ENCODE measurements around the gene TUSC2. TPM values are rescaled to one million over a fixed set of nuclear protein-coding genes. Genes with fewer than 3 reads are reported as not detected.
"Not testable (repeated sequence)": the region's sequence is repeated elsewhere in the genome, so short reads cannot be mapped to it uniquely, and the experiment has no call there.

The TUSC2 gene
- total and polyA plus RNA-seq, 7 donors: 23.2 to 54.7 (median 35.5) TPM

- Histone ChIP-seq H3K27ac (peak overlapping the region; percentile 6 to 45 (median 22)), H3K4me3 (no peak overlapping the region), H3K36me3 (peaks cover 0 to 45% (median 6%) of the 10 kb centered on the region in 4 donors), H3K9me3 (no peaks in the 10 kb centered on the region), H3K4me1 (peaks cover 0 to 48% (median 45%) of the 10 kb centered on the region in 4 donors), H3K27me3 (no peaks in the 10 kb centered on the region)
- no peak for TF ChIP-seq POLR2A (IDR thresholded peaks at IDR 0.05)
- TF ChIP-seq EP300 (IDR thresholded peaks at IDR 0.05): no peak
- TF ChIP-seq CTCF (IDR thresholded peaks at IDR 0.05): no peak
- TF ChIP-seq POLR2AphosphoS5 (IDR thresholded peaks at IDR 0.05): no peak
- no peak for DNase-seq
- WGBS, 2 donors: 30 to 64% methylated on average over 6 of the region's 6 CpGs
- intact Hi-C loops (cut with DNase I): no loop called here
Observed at GRCh38 chr3:50317300-50317699, 10.7 kb downstream of the TUSC2 start.

GRCh38 chr3:50316657-50317242 lies 11.3 kb downstream of the TUSC2 start:
- H3K27me3 ChIP-seq: no peaks in the 10 kb centered on the region
- WGBS, 2 donors: 12 to 47% methylated on average over 9 of the region's 9 CpGs
- no peak for DNase-seq
- intact Hi-C loops (cut with DNase I): no loop called here
- no peaks in the 10 kb centered on the region for H3K9me3 ChIP-seq
- peaks cover 0 to 45% (median 6%) of the 10 kb centered on the region in 4 donors for H3K36me3 ChIP-seq
- peaks cover 0 to 43% (median 40%) of the 10 kb centered on the region in 4 donors for H3K4me1 ChIP-seq
- peak overlapping the region; percentile 6 to 45 (median 22) for H3K27ac ChIP-seq
- H3K4me3 ChIP-seq: no peak overlapping the region
- TF ChIP-seq CTCF (IDR thresholded peaks at IDR 0.05) (no peak), POLR2AphosphoS5 (IDR thresholded peaks at IDR 0.05) (no peak), EP300 (IDR thresholded peaks at IDR 0.05) (no peak), POLR2A (IDR thresholded peaks at IDR 0.05) (no peak)

- H3K36me3 ChIP-seq: peaks cover 0 to 44% (median 6%) of the 10 kb centered on the region in 4 donors
- H3K9me3 ChIP-seq: no peaks in the 10 kb centered on the region
- intact Hi-C loops (cut with DNase I): no loop called here
- H3K27ac ChIP-seq: no peak overlapping the region
- no peak for DNase-seq
- no peaks in the 10 kb centered on the region for H3K27me3 ChIP-seq
- WGBS, 2 donors: 95 to 96% methylated on average over 4 of the region's 4 CpGs
- no peak overlapping the region for H3K4me3 ChIP-seq
- peaks cover 0 to 33% (median 29%) of the 10 kb centered on the region in 4 donors for H3K4me1 ChIP-seq
- TF ChIP-seq CTCF (IDR thresholded peaks at IDR 0.05) (no peak), POLR2AphosphoS5 (IDR thresholded peaks at IDR 0.05) (no peak), EP300 (IDR thresholded peaks at IDR 0.05) (no peak), POLR2A (IDR thresholded peaks at IDR 0.05) (no peak)
Observed at GRCh38 chr3:50314816-50315215, 13.2 kb downstream of the TUSC2 start.

GRCh38 chr3:50314342-50314741 lies 13.7 kb downstream of the TUSC2 start:
- WGBS, 2 donors: 84 to 89% methylated on average over 3 of the region's 3 CpGs

GRCh38 chr3:50312041-50312440 lies 16.0 kb downstream of the TUSC2 start:
- intact Hi-C loops (cut with DNase I); H3K4me3 ChIP-seq; H3K27me3 ChIP-seq; H3K27ac ChIP-seq; H3K4me1 ChIP-seq; DNase-seq; H3K9me3 ChIP-seq: not testable (repeated sequence)
- 92 to 93% methylated on average over 32 of the region's 32 CpGs for WGBS, 2 donors
- H3K36me3 ChIP-seq: peaks cover 0 to 17% (median 2%) of the 10 kb centered on the region in 4 donors

More at GRCh38 chr3:50314342-50314741, 13.7 kb downstream of the TUSC2 start:
- no peak for DNase-seq
- Histone ChIP-seq H3K4me3 (no peak overlapping the region), H3K36me3 (peaks cover 0 to 39% (median 6%) of the 10 kb centered on the region in 4 donors), H3K4me1 (peaks cover 0 to 28% (median 24%) of the 10 kb centered on the region in 4 donors), H3K27ac (no peak overlapping the region), H3K9me3 (no peaks in the 10 kb centered on the region), H3K27me3 (no peaks in the 10 kb centered on the region)
- intact Hi-C loops (cut with DNase I): no loop called here
- TF ChIP-seq CTCF (IDR thresholded peaks at IDR 0.05): no peak
- no peak for TF ChIP-seq POLR2AphosphoS5 (IDR thresholded peaks at IDR 0.05)
- no peak for TF ChIP-seq POLR2A (IDR thresholded peaks at IDR 0.05)
- TF ChIP-seq EP300 (IDR thresholded peaks at IDR 0.05): no peak
